ENCODE measurements around the gene OR2D2.

OR2D2 gene, protein sequence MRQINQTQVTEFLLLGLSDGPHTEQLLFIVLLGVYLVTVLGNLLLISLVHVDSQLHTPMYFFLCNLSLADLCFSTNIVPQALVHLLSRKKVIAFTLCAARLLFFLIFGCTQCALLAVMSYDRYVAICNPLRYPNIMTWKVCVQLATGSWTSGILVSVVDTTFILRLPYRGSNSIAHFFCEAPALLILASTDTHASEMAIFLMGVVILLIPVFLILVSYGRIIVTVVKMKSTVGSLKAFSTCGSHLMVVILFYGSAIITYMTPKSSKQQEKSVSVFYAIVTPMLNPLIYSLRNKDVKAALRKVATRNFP

DNA sequence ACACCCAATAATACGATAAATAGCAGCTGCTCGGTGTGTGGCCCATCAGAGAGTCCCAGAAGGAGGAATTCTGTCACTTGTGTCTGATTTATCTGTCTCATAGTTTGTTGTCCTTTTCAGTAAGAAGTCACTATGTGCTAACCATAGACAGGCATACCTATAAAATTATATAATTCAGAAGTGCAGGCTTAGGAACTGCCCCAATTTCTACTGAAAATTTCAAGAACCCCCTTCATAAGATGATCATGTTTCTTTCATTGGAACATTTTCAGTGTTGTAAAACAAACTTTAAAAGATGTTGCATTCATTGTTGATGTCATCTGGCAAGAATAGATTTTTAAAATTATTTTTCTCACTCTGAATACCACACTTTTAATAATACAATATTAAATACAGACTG, at the start of gene OR2D2:
Gene OR2D2 (minus strand): TSS at position 101 of the 400 bp plus-strand sequence. CDS start 0 bp downstream, at position 101.
- no peak within 1 kb of the TSS for H3K4me3 ChIP-seq (replicated peaks; ENCODE audit: low read depth, low read length)
- TF ChIP-seq, protein P1, sequence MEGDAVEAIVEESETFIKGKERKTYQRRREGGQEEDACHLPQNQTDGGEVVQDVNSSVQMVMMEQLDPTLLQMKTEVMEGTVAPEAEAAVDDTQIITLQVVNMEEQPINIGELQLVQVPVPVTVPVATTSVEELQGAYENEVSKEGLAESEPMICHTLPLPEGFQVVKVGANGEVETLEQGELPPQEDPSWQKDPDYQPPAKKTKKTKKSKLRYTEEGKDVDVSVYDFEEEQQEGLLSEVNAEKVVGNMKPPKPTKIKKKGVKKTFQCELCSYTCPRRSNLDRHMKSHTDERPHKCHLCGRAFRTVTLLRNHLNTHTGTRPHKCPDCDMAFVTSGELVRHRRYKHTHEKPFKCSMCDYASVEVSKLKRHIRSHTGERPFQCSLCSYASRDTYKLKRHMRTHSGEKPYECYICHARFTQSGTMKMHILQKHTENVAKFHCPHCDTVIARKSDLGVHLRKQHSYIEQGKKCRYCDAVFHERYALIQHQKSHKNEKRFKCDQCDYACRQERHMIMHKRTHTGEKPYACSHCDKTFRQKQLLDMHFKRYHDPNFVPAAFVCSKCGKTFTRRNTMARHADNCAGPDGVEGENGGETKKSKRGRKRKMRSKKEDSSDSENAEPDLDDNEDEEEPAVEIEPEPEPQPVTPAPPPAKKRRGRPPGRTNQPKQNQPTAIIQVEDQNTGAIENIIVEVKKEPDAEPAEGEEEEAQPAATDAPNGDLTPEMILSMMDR (IDR thresholded peaks at IDR 0.05; ENCODE audit: low read depth, low read length, missing control alignments): no peak
- no peak for DNase-seq (ENCODE audit: extremely low read depth, low read depth)

DNA sequence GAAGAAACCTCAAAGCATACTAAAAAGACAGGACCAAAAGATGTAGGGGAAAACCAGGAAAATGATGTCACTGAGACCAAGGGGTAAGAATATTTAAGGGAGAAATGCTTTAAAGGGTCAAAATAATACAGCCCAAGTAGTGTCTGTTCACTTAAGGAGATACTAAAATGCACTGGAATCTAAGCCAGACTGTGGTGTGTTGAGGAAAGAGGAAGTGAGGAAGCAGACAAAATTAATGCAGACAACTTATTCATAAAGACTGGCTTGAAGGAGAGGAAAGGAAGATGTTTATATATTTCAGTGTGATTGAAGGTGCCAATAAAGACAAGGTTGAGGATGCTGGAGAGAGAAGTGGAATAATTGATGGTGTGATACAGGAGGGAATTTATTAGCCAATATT, 49.7 kb upstream of the OR2D2 start:
- no peak for DNase-seq (ENCODE audit: extremely low read depth, low read depth)
- H3K4me3 ChIP-seq (replicated peaks; ENCODE audit: low read depth, low read length): no peak overlapping the region
- TF ChIP-seq, protein P1 (IDR thresholded peaks at IDR 0.05; ENCODE audit: low read depth, low read length, missing control alignments): no peak

DNA sequence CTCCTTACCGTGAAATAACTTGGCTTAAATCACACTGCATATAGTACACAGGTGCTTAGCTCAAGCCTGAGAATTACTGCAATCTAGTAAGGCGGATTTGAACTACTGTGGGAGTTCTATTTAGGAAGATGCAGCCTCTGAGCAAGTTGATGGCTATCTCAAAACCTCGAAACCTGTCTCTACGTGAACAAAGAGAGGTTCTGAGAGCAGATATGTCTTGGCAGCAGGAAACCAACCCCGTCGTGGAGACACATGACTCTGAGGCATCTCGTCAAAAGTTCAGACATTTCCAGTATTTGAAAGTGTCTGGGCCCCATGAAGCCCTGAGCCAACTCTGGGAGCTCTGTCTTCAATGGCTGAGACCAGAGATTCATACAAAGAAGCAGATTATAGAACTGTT, 39.8 kb upstream of the OR2D2 start:
- TF ChIP-seq, protein P1 (IDR thresholded peaks at IDR 0.05; ENCODE audit: low read depth, low read length, missing control alignments): no peak
- DNase-seq (ENCODE audit: extremely low read depth, low read depth): no peak
- no peak overlapping the region for H3K4me3 ChIP-seq (replicated peaks; ENCODE audit: low read depth, low read length)

DNA sequence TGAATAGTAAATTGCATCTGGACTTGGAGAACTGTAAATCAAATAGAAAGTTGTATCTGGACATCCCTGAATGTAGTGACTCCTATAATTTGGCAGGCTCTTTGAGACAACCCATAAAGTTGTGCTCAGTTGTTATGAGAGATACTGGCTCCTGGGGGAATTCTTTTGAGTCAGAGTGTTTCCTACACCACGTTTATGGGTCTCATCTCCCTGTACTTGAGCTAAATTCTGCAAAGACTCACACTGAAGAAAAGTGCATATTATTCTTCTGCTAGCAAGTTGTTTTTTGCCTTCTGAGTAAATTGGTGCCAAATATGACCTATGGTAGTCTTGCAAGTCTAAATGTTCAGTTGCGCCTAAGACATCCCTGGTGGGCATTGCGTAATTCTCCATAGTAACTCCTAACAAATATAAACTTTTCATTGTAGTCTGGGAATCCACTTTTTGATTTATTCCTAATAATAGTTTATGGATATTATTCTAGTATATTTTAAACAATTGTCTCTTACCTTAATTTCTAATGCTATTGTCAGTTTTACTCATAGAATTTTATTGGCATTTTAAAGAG, 38.9 kb upstream of the OR2D2 start:
- TF ChIP-seq, protein P1 (IDR thresholded peaks at IDR 0.05; ENCODE audit: low read depth, low read length, missing control alignments): no peak
- H3K4me3 ChIP-seq (replicated peaks; ENCODE audit: low read depth, low read length): no peak overlapping the region
- DNase-seq (ENCODE audit: extremely low read depth, low read depth): no peak

DNA sequence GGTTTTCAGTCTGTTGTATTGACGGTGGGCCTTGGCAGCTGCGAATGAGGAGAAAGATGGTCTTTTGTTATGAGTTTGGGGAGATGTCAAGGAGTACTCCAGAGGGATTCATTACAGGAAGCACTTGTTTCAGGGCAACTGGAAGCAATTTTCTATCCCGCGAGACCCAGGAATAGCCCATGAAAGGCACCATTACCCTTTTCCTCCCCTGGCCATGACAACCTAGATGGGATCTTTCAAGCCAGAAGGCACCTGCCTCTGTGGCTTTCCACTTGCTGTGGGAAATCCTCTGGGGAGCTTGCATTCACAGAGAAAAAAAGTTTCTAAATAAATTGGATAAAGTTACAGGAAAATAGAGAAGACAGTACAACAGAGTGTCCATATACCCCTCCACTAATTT, 36.6 kb upstream of the OR2D2 start:
- TF ChIP-seq, protein P1 (IDR thresholded peaks at IDR 0.05; ENCODE audit: low read depth, low read length, missing control alignments): no peak
- DNase-seq (ENCODE audit: extremely low read depth, low read depth): no peak
- H3K4me3 ChIP-seq (replicated peaks; ENCODE audit: low read depth, low read length): no peak overlapping the region

DNA sequence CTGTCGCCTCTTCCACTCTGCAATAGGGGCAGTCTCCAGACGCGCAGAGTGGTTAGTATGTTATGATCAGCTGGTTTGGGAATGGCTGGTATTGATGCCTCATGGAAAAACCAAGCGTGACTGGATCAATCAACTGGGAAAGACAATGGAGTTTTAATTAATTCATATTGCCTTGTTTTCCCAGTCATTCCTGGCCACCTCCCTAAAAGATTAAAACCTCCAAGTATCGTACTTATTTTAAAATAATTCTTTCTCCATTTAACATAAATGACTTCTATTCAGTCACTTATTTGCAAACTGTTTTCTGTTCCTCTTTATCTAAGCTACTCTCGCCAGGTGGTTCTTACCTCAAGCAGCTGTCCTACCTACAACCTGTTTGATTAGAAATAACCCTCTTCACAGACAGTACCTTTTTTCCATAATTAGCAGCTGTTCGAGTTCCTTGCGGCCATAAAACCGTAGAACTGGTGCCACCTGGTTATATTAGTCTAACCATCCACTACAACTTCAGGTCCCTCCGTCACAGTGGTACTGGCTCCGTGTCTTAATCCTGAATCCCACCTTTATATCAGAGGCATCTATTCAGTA, 34.8 kb upstream of the OR2D2 start:
- TF ChIP-seq, protein P1 (IDR thresholded peaks at IDR 0.05; ENCODE audit: low read depth, low read length, missing control alignments): no peak
- DNase-seq (ENCODE audit: extremely low read depth, low read depth): no peak
- H3K4me3 ChIP-seq (replicated peaks; ENCODE audit: low read depth, low read length): peak overlapping the region; percentile 73

All from HFF-Myc (cell line).